Activated T-cell treated with anti-CD3 and anti-CD28 coated beads, Interleukin-2, amount 50 U/mL, for 1 hour (primary cell): Measurements from ENCODE around the gene HTT.
A peak's percentile ranks its signal among the peaks of the same experiment; 100 is the strongest.

Source experiments
- DNase-seq: peaks from one replicate; pipeline ENCODE4 v3.0.0-alpha.2; 2020

HTT gene

GRCh38 chr4:3280466-3280865 lies 206.0 kb downstream of the HTT start:
- DNase-seq: no peak

GRCh38 chr4:3283483-3283882 lies 209.0 kb downstream of the HTT start:
- DNase-seq: no peak

- no peak for DNase-seq
Observed at GRCh38 chr4:3283916-3284315, 209.4 kb downstream of the HTT start.

- no peak for DNase-seq
Observed at GRCh38 chr4:3284734-3285557, 210.5 kb downstream of the HTT start.

GRCh38 chr4:3285558-3286334 lies 211.3 kb downstream of the HTT start:
- no peak for DNase-seq

GRCh38 chr4:3286335-3287175 lies 212.1 kb downstream of the HTT start:
- DNase-seq: no peak

GRCh38 chr4:3287271-3287971 lies 212.9 kb downstream of the HTT start:
- DNase-seq: no peak

- no peak for DNase-seq
Observed at GRCh38 chr4:3287972-3288570, 213.6 kb downstream of the HTT start.

GRCh38 chr4:3288571-3289094 lies 214.2 kb downstream of the HTT start:
- no peak for DNase-seq

GRCh38 chr4:3290476-3290875 lies 216.0 kb downstream of the HTT start:
- DNase-seq: no peak

GRCh38 chr4:3290889-3291321 lies 216.4 kb downstream of the HTT start:
- no peak for DNase-seq

GRCh38 chr4:3291411-3291968 lies 217.0 kb downstream of the HTT start:
- no peak for DNase-seq

GRCh38 chr4:3291969-3292570 lies 217.6 kb downstream of the HTT start:
- peak; percentile 37 for DNase-seq

- peak; percentile 88 for DNase-seq
Observed at GRCh38 chr4:3292571-3293400, 218.3 kb downstream of the HTT start, which contains the start of gene RGS12. TSS of gene RGS12 (plus strand) at chr4:3293021. CDS start at chr4:3316171, 23,150 bp downstream.
